ENCODE results near the gene SEMA3B. TPM values are rescaled to one million over a fixed set of nuclear protein-coding genes. Genes with fewer than 3 reads are reported as not detected.

SEMA3B gene
- total RNA-seq, 1 experiment from 2014 or later, result 6.4 TPM

- Histone ChIP-seq H3K4ac (ENCODE audit: low read depth, low read length) (no peak overlapping the region), H4K91ac (ENCODE audit: insufficient read length, low read depth, low read length) (no peak overlapping the region), H4K8ac (replicated peaks; ENCODE audit: insufficient read length, low read depth, low read length) (no peak overlapping the region), H2AFZ (ENCODE audit: low read length) (no peak overlapping the region), H3K23me2 (ENCODE audit: insufficient read length, low read depth, low read length, poor library complexity, severe bottlenecking) (peaks cover 3% of the 10 kb centered on the region), H2AK5ac (ENCODE audit: insufficient read length, low read length) (no peak overlapping the region), H2BK20ac (ENCODE audit: low read depth, low read length, poor library complexity, severe bottlenecking) (no peak overlapping the region), H3T11ph (ENCODE audit: low read length) (no peak overlapping the region), H3K18ac (ENCODE audit: insufficient read length, low read depth, low read length) (peak overlapping the region; percentile 64), H3K23ac (ENCODE audit: insufficient read length, low read depth, low read length) (no peak overlapping the region), H3K79me2 (ENCODE audit: insufficient read depth, low read length) (peaks cover 26% of the 10 kb centered on the region; the same call in 1 of the 2 replicates), H2BK120ac (ENCODE audit: low read depth, low read length, poor library complexity, severe bottlenecking) (no peak overlapping the region), H3K4me1 (ENCODE audit: insufficient read depth, low read length) (peaks cover 9% of the 10 kb centered on the region; the same call in 1 of the 2 replicates), H2BK15ac (ENCODE audit: low read depth, low read length) (no peak overlapping the region), H3K79me1 (ENCODE audit: insufficient read depth, low read depth, low read length, poor library complexity, severe bottlenecking) (peaks cover 14% of the 10 kb centered on the region), H3K14ac (ENCODE audit: insufficient read depth, low read length) (peak overlapping the region; percentile 75), H3K9ac (ENCODE audit: extremely low read depth, insufficient read length, low read length) (no peak overlapping the region), H2BK5ac (ENCODE audit: insufficient read length, low read length) (no peak overlapping the region), H3K27me3 (ENCODE audit: insufficient read depth, low read length) (no peaks in the 10 kb centered on the region), H3K9me3 (ENCODE audit: control insufficient read depth, low read depth, low read length) (no peaks in the 10 kb centered on the region), H3K27ac (ENCODE audit: insufficient read length, low read depth, low read length) (no peak overlapping the region), H4K5ac (ENCODE audit: insufficient read length, low read depth, low read length) (no peak overlapping the region), H3K4me2 (ENCODE audit: insufficient read depth, insufficient read length, low read length) (peak overlapping the region; percentile 9), H2BK12ac (ENCODE audit: insufficient read length, low read depth, low read length) (no peak overlapping the region), H3K56ac (ENCODE audit: insufficient read length, low read depth, low read length) (no peak overlapping the region), H4K20me1 (ENCODE audit: control insufficient read depth, insufficient read depth, insufficient read length) (peaks cover 3% of the 10 kb centered on the region)
- Mint-ChIP-seq H3K36me3 (ENCODE audit: insufficient read depth in 1 of 3, low read depth in 3 of 3) (peaks cover 6 to 29% (median 24%) of the 10 kb centered on the region in 3 experiments), H3K9me3 (no peaks in the 10 kb centered on the region), H3K4me3 (peak overlapping the region in 1 of 2 experiments; percentile 56; a peak in 1 of 5 replicates), H3K27ac (peak overlapping the region; percentile 94; a peak in 6 of 7 replicates), H3K4me1 (peaks cover 57 to 65% of the 10 kb centered on the region in 2 experiments), H3K27me3 (ENCODE audit: low read depth) (no peaks in the 10 kb centered on the region)
- peak; percentile 99 for TF ChIP-seq CTCF (conservative IDR thresholded peaks at IDR 0.05)
- DNase-seq, result peak; percentile 98
- WGBS (ENCODE audit: extremely low coverage, insufficient read length, low lambda C conversion rate), result no CpG with 5 or more reads among the region's 25 CpGs
Measured at GRCh38 chr3:50245831-50246516, 23.0 kb upstream of the SEMA3B start.
